ENCODE measurements around the gene MAGEF1.

MAGEF1 gene

DNA sequence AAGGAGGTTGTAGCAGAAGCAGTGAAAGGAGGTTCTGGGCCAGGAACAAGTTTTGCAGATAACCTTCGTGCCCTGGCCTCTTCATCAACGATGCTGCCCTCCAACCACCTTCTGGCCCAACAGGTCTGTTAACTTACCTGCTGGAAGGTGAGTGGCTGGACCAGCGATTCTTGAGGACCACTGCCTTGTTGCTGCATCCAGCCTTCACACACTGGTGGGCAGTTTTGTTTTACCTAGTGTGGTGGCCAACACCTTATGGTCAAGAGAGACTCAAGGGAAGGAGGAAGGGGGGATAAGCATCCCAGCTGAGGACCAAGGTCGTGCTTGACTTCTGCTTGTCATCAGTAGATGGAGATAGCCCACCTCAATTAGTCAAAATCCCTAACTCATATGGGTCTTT, 7.8 kb upstream of the MAGEF1 start:
- no peak for DNase-seq
- Histone ChIP-seq H3K27ac (no peak overlapping the region), H3K36me3 (replicated peaks) (no peaks in the 10 kb centered on the region), H3K4me3 (ENCODE audit: low read depth, low read length) (no peak overlapping the region), H3K27me3 (replicated peaks) (no peaks in the 10 kb centered on the region)
- in situ Hi-C loops (cut with HindIII; ENCODE audit: low pct_ligation_motif_present, low sequenced_read_pairs) = no loop called here
- TF ChIP-seq, protein P1, sequence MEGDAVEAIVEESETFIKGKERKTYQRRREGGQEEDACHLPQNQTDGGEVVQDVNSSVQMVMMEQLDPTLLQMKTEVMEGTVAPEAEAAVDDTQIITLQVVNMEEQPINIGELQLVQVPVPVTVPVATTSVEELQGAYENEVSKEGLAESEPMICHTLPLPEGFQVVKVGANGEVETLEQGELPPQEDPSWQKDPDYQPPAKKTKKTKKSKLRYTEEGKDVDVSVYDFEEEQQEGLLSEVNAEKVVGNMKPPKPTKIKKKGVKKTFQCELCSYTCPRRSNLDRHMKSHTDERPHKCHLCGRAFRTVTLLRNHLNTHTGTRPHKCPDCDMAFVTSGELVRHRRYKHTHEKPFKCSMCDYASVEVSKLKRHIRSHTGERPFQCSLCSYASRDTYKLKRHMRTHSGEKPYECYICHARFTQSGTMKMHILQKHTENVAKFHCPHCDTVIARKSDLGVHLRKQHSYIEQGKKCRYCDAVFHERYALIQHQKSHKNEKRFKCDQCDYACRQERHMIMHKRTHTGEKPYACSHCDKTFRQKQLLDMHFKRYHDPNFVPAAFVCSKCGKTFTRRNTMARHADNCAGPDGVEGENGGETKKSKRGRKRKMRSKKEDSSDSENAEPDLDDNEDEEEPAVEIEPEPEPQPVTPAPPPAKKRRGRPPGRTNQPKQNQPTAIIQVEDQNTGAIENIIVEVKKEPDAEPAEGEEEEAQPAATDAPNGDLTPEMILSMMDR (IDR thresholded peaks at IDR 0.05; ENCODE audit: low read depth, low read length, missing control alignments) = no peak

DNA sequence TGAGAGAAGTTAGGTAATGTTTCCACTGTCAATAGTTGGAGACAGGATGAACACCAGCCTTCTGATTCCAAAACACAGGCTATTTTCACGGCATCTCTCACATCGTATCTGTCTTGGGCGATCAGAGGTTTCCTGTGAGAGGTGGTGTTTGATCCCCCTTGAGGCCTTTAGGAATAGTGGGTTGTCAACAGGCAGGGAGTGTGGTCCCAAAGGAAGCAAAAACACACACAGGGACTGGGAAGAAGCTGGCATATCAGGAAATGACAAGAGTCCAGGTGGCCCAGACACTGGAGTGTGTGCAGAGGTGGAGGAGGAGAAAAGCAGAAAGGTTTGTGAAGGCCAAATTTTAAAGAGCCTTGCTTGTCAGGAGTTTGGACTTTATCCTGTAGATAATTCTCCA, 6.6 kb upstream of the MAGEF1 start:
- no peak overlapping the region for H3K4me3 ChIP-seq (ENCODE audit: low read depth, low read length)
- no peak for DNase-seq
- in situ Hi-C loops (cut with HindIII; ENCODE audit: low pct_ligation_motif_present, low sequenced_read_pairs) = no loop called here
- no peaks in the 10 kb centered on the region for H3K27me3 ChIP-seq (replicated peaks)
- TF ChIP-seq, protein P1 (IDR thresholded peaks at IDR 0.05; ENCODE audit: low read depth, low read length, missing control alignments) = no peak
- H3K27ac ChIP-seq = no peak overlapping the region
- no peaks in the 10 kb centered on the region for H3K36me3 ChIP-seq (replicated peaks)

DNA sequence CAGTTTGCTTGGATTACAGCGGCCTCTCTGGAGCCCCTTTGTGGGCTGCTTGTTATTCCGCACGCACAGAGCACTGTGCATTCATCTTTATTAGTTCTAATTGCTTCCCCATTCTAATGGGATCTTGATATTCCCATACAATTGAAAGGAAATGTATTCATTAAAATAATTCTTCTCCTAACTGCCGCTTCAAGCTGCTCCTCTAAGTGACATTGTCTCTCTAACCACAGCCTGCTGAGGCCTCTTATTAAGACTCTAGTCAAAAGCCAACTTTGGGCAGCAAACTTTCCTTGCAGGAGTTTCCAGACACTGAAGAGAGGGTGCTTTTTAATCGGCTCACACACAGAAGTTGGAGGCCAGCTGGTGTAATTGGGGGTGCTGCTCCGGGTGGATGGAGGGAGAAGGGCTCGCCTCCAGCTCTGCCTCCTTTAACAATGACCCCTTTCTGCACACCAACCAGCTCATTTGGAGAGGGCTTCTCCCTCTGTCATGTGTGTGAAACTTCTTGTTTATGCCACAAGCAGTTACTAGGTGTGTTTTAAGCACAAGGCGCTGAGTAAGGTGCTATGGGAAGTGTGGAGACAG, 5.6 kb upstream of the MAGEF1 start:
- Histone ChIP-seq H3K36me3 (replicated peaks) (no peaks in the 10 kb centered on the region), H3K27me3 (replicated peaks) (no peaks in the 10 kb centered on the region), H3K27ac (no peak overlapping the region), H3K4me3 (ENCODE audit: low read depth, low read length) (no peak overlapping the region)
- TF ChIP-seq, protein P1 (IDR thresholded peaks at IDR 0.05; ENCODE audit: low read depth, low read length, missing control alignments) = peak; percentile 35
- in situ Hi-C loops (cut with HindIII; ENCODE audit: low pct_ligation_motif_present, low sequenced_read_pairs) = no loop called here
- no peak for DNase-seq

DNA sequence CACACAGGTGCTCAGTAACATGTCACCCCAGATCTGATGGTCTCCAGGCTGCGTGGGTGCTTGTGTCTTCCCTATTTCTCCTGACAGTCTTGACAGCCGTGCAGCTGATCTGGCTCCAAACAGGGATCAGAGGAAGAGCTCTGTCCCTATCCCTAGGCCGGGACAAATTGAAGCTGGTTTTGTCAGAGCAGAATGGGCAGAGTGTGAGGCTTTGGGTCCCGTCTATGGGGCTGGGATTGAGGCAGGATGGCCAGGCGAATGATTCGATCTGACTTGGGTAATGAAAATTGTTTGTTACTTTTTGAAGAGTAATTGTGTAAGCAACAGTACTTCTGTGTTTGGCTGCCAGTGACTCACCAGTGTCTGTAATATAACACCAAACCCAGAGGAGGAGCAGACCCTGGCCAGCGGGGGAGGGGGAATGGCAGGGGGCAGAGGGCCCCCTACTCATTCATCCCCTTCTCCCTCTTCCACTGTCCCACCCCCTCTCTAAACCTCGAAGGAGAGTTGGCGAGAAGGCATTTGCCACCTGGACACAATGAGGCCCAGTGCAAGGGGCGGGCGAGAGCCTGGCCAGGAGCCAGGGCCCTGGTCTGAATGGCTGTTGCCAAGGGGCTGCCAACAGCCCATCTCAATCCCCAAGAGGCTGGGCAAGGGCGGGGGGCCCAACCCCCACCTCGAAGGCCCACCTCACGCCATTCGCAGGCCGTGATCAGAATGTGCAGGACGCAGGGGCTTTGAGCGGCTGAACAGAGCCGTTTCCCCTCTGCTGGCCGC, 4.9 kb upstream of the MAGEF1 start:
- DNase-seq = peak; percentile 45
- H3K27ac ChIP-seq = no peak overlapping the region
- TF ChIP-seq, protein P1 (IDR thresholded peaks at IDR 0.05; ENCODE audit: low read depth, low read length, missing control alignments) = no peak
- in situ Hi-C loops (cut with HindIII; ENCODE audit: low pct_ligation_motif_present, low sequenced_read_pairs) = no loop called here
- no peaks in the 10 kb centered on the region for H3K27me3 ChIP-seq (replicated peaks)
- no peaks in the 10 kb centered on the region for H3K36me3 ChIP-seq (replicated peaks)
- H3K4me3 ChIP-seq (ENCODE audit: low read depth, low read length) = peak overlapping the region; percentile 31

DNA sequence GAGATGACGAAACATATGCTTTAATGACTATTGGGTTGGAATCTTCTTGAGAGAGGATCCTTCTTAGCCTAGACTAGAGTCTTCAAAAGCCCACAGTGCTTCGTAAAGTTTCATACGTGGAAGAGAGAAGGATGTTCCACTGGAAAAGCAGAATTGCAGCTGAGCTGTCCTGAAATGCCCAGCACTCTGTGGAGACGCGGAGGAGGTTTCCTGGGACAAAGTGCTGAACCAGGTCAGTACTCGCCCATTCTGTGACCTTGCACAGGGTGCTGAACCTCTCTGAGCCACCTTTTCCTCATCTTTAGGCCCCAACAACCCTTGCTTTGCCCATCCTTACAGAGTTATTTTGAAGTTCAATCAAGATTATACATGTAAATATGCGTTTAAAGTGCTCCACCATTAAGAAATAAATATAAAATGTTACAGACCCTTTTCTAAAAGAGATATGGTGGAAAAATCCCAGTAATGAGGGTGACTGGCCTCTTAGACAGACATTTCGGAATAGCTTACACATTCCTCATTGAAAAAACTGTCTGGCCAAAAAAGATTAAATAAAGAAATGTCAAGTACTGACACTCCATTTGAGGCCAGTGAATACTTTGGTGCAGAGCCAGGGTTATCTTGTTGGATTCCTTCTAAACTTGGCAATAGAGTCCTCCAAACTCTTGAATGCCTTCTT, 4.2 kb upstream of the MAGEF1 start:
- Histone ChIP-seq H3K4me3 (ENCODE audit: low read depth, low read length) (no peak overlapping the region), H3K36me3 (replicated peaks) (no peaks in the 10 kb centered on the region), H3K27me3 (replicated peaks) (no peaks in the 10 kb centered on the region), H3K27ac (no peak overlapping the region)
- TF ChIP-seq, protein P1 (IDR thresholded peaks at IDR 0.05; ENCODE audit: low read depth, low read length, missing control alignments) = no peak
- in situ Hi-C loops (cut with HindIII; ENCODE audit: low pct_ligation_motif_present, low sequenced_read_pairs) = no loop called here
- no peak for DNase-seq

Measured in brain microvascular endothelial cell (primary cell).